Peyer's patch (tissue), 4 donors: ENCODE measurements around the gene CA5A. TPM values are rescaled to one million over a fixed set of nuclear protein-coding genes. Genes with fewer than 3 reads are reported as not detected.

ENCODE experiments used
- DNase-seq, 3 donors: peaks; one replicate each; pipeline ENCODE4 v3.0.0-alpha.2; 2017 to 2019
- H3K27ac ChIP-seq, 4 donors: fragments of 200-600 bp; sonication (generic); one replicate each; pipeline ENCODE4 v1.5.1; 2016 to 2019
- H3K27me3 ChIP-seq, 2 donors: fragments of 200-600 bp; sonication (generic); one replicate each; pipeline ENCODE4 v1.5.1; 2019
- H3K36me3 ChIP-seq, 3 donors: fragments of 200-600 bp; sonication (generic); one replicate each; pipeline ENCODE4 v1.5.1; 2016 to 2019
- H3K4me1 ChIP-seq, 4 donors: fragments of 200-600 bp; sonication (generic); one replicate each; pipeline ENCODE4 v1.5.1; 2016 to 2019
- H3K4me3 ChIP-seq, 4 donors: fragments of 200-600 bp; sonication (generic); 1 replicate in 3 of 4; 2 replicates in 1 of 4; pipeline ENCODE4 v1.5.1; 2016 to 2019; ENCODE audit warnings: mild to moderate bottlenecking in 1 of 4
- H3K9me3 ChIP-seq, 4 donors: fragments of 200-600 bp; sonication (generic); one replicate each; pipeline ENCODE4 v1.5.1; 2016 to 2019; ENCODE audit warnings: mild to moderate bottlenecking in 1 of 4
- POLR2A ChIP-seq, 2 donors: fragments of 450-650 bp; IDR thresholded peaks; one replicate each; pipeline ENCODE4 v1.5.1; 2017; ENCODE audit warnings: antibody characterized with exemption in 2 of 2, mild to moderate bottlenecking in 2 of 2, moderate library complexity in 2 of 2
- total RNA-seq, 4 donors: library from RNA; depleted of rRNA; stranded (reverse); fragments of >200 nt; gene quantifications; one replicate each; pipeline ENCODE4 v1.1.0, GENCODE V29; 2016
- TF ChIP-seq, protein P1 (sequence below), 6 experiments: fragments of 450-650 bp in 4 of 6; fragments of 200-600 bp in 2 of 6; sonication (generic) in 1 of 6; IDR thresholded peaks; one replicate each; pipeline ENCODE4 v1.5.1; 2017 to 2019; ENCODE audit warnings: antibody characterized with exemption in 6 of 6, mild to moderate bottlenecking in 3 of 6, moderate library complexity in 1 of 6

The CA5A gene
- total RNA-seq, 4 donors from 2014 or later = not detected

DNA sequence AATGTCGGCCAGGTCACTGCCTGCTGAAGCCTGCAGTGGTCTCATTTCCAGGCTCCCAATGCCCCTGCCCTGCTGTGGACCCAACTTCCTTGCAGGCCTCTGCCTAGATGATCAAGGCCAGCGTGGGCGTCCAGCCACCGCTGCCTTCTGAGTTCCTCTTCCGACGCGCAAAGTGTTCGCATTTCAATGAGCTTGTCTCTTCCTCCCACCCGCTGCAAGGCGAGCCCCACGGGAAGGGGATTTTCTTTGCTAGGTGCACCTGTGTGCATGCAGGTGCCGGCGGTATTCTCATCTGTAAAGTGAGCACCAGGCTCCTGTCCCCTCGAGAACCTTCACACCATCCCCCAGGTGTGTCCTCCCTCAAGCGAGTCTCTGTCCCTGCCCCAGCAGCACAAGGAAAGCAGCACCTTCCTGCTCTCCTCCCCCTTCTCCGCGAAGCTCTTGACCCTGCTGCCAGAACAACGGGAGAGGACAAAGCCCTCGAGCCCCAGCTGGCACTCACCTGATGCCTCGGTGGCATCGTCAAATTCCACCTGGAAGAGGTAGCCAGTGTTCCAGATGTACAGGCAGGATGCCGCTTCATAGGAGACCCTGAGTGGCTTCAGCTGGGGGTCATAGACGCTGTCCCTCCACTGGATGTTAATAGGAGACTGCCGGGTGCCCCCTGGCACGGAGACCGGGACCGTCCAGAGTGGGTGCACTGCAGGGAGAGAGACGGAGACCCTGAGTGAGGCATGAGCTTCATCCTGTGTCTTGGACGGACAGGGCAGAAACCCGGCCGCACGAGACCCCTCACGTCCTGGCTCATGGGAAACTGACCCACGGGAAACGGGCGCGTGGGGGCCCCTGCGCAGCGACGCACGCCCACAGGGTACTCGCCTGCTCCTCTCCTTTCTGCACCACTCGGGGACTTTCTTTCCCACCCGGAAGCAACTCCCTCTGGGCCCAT is 9.8 kb downstream of the CA5A start:
- DNase-seq = peak in 2 of 3 donors; percentile 66 to 79
- Histone ChIP-seq H3K4me3 (no peak overlapping the region), H3K27ac (peak overlapping the region in 1 of 4 donors; percentile 8), H3K36me3 (no peaks in the 10 kb centered on the region), H3K27me3 (no peaks in the 10 kb centered on the region), H3K9me3 (no peaks in the 10 kb centered on the region), H3K4me1 (peaks cover 0 to 9% (median 0%) of the 10 kb centered on the region in 4 donors)
- TF ChIP-seq POLR2A (IDR thresholded peaks at IDR 0.05) = no peak
- TF ChIP-seq, protein P1, sequence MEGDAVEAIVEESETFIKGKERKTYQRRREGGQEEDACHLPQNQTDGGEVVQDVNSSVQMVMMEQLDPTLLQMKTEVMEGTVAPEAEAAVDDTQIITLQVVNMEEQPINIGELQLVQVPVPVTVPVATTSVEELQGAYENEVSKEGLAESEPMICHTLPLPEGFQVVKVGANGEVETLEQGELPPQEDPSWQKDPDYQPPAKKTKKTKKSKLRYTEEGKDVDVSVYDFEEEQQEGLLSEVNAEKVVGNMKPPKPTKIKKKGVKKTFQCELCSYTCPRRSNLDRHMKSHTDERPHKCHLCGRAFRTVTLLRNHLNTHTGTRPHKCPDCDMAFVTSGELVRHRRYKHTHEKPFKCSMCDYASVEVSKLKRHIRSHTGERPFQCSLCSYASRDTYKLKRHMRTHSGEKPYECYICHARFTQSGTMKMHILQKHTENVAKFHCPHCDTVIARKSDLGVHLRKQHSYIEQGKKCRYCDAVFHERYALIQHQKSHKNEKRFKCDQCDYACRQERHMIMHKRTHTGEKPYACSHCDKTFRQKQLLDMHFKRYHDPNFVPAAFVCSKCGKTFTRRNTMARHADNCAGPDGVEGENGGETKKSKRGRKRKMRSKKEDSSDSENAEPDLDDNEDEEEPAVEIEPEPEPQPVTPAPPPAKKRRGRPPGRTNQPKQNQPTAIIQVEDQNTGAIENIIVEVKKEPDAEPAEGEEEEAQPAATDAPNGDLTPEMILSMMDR (IDR thresholded peaks at IDR 0.05) = no peak

DNA sequence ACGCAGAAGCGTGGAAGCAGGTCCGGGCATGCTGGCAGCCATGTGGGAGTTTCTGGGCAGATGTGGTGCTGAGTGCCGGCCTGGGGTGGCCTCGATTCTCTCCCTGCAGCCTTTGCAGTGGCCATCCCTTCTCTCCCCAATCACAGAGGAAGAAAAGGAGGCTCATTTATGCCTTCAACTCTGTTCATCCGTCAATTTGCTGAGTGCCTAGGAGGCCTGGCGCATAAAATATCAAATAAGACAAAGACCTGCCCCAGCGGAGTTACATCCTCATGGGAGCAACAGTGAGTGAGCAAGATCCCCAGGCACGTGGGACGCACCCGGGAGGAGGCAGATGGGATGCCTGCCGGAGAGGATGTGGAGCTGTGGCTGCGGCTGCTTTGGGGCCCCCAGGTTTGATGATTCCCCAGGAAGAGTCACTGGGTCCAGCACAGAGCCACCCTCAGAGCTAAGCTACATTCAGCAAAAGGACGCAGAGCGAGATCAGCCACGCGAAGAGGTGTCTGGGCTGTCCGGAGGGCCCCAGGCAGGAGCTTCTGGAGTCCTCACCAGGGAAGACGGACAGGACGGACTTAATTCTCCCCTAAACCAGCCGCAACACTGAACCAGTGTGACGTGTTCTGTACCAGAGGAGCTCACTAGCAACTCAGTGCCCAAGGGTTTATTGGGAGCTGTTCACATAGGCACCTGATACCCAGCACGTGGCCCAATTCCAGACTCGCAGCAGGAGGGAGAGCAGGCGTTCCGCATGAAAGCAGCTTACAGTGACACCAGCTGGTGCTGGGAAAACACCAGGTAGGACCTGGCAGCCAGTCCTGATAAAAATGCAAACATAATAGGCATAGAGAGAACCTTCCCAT is 11.3 kb downstream of the CA5A start:
- H3K4me1 ChIP-seq = peaks cover 0 to 9% (median 0%) of the 10 kb centered on the region in 4 donors
- no peak for DNase-seq
- no peaks in the 10 kb centered on the region for H3K27me3 ChIP-seq
- H3K4me3 ChIP-seq = no peak overlapping the region
- H3K36me3 ChIP-seq = no peaks in the 10 kb centered on the region
- peak overlapping the region in 1 of 4 donors; percentile 56 for H3K27ac ChIP-seq
- TF ChIP-seq POLR2A (IDR thresholded peaks at IDR 0.05) = no peak
- TF ChIP-seq, protein P1 (IDR thresholded peaks at IDR 0.05) = no peak
- no peaks in the 10 kb centered on the region for H3K9me3 ChIP-seq

DNA sequence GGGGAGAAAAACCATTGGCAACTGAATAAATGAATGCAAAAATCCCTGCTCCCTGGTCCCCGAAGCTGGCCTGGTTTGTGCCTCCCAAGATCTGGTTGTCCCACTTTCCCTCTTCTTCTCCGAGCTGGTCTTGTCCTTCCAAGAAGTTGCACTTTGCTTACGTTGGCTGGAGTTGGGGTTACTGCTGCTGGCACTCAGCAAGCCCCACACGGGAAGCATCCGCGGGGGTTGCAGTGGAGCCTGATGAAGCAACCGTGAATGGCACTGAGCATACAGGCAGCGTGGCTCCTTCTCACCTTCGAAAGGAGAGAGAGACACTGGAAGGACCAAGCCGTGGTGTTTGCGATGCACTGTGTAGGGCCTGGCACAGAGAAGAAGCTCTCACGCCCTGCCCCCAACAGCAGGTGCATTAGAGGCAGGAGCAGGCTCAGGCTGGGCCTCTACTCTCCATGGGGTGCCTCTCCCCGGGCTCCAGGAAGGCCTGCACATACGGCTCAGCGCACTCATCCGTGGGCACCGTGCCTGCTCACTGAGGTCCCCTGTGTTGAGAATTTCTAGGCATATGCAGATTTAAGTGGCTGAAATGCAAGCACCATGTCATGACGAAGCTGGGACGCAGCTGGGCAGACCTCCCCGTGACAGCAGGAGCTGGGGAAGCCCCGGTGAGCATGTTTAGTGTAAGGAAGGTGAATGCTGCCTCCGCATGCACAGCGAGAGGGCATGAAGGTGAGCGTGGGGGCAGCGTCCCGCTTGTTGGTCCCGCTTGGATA is 12.1 kb downstream of the CA5A start:
- Histone ChIP-seq H3K27me3 (no peaks in the 10 kb centered on the region), H3K36me3 (no peaks in the 10 kb centered on the region), H3K27ac (peak overlapping the region in 1 of 4 donors; percentile 56), H3K4me1 (peaks cover 0 to 9% (median 0%) of the 10 kb centered on the region in 4 donors), H3K9me3 (no peaks in the 10 kb centered on the region), H3K4me3 (no peak overlapping the region)
- DNase-seq = peak in 2 of 3 donors; percentile 76 to 77
- TF ChIP-seq, protein P1 (IDR thresholded peaks at IDR 0.05) = no peak
- TF ChIP-seq POLR2A (IDR thresholded peaks at IDR 0.05) = no peak

DNA sequence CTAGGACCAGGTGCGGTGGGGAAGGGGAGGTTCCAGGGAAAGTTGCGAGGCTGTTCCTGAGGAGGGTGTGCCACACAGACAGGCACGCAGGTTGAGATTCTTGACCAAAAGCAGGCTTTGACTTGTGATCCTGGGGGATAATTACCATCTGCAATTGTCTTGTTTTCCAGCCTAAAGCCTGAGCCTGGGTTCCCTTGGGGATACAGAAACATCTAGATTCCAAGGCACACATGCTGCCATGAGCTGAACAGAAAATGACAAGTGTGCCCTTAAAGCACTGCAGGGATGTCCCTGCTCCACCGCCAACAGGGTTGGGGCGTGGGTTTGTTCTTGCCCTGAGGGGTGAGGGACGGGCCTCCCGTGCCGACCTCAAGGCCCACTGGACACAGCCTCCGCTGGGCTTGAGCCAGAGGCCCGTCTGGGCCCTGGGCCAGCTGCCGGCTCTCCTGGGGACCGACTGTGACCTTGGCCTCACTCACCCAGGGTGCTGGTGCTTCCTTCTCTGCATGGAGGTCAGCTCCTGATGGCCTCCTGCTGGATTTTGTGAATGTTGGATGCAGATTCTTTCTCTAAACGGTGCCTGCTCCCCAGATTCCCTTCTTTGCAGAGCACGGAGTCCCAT is 14.0 kb downstream of the CA5A start:
- no peak for TF ChIP-seq POLR2A (IDR thresholded peaks at IDR 0.05)
- TF ChIP-seq, protein P1 (IDR thresholded peaks at IDR 0.05) = no peak
- H3K27ac ChIP-seq = no peak overlapping the region
- DNase-seq = no peak

More for the DNA sequence above, 14.0 kb downstream of the CA5A start:
- no peak overlapping the region for H3K4me3 ChIP-seq
- H3K36me3 ChIP-seq = no peaks in the 10 kb centered on the region
- H3K27me3 ChIP-seq = no peaks in the 10 kb centered on the region
- H3K4me1 ChIP-seq = peaks cover 0 to 9% (median 0%) of the 10 kb centered on the region in 4 donors
- no peaks in the 10 kb centered on the region for H3K9me3 ChIP-seq
